HCT116 (cell line): ENCODE measurements around the gene ZNF462. TPM values are rescaled to one million over a fixed set of nuclear protein-coding genes. Genes with fewer than 3 reads are reported as not detected.

Experiments used
- ATAC-seq: fragments of 200-7000 bp; cut with Tn5 transposase; 2 replicates; pipeline ENCODE4 v1.9.1; 2020; ENCODE audit warnings: mild to moderate bottlenecking, moderate library complexity
- BruUV-seq: library from RNA; stranded (reverse); fragments of 400-500 nt; replicated peaks from 2 replicates; lab custom pipeline; 2021; lab: Mats Ljungman, UMichigan
- CTCF ChIA-PET: fragments of 300-600 bp; sonication (Branson Sonifier 250); formaldehyde crosslinking; loops from one replicate; lab custom pipeline; 2021; ENCODE audit warnings: antibody characterized with exemption; lab: Charles Lee
- POLR2A ChIA-PET: fragments of 300-600, 350-600 bp; sonication (Branson Sonifier 250); formaldehyde crosslinking; loops from one replicate; lab custom pipeline; 2021; ENCODE audit warnings: antibody characterized with exemption; lab: Charles Lee
- RAD21 ChIA-PET, 2 experiments: fragments of 300-600 bp; sonication (Branson Sonifier 250); formaldehyde crosslinking; loops; one replicate each; lab custom pipeline; 2023; ENCODE audit warnings: low total read pairs in 2 of 2; ENCODE audit not compliant: uncharacterized antibody in 2 of 2, unreplicated experiment in 2 of 2, low non-redundant PET in 1 of 2; lab: Charles Lee
- DNase-seq: peaks from one replicate; pipeline ENCODE4 v3.0.0-alpha.2; 2010; ENCODE audit warnings: low read depth, low spot score
- H2AFZ ChIP-seq: fragments of 200-600 bp; shearing (Covaris generic), sonication (generic); 2 replicates; pipeline ENCODE4 v1.6.1; 2017; ENCODE audit warnings: low read depth, mixed run types, mixed read lengths, antibody characterized with exemption, low read length; ENCODE audit not compliant: poor library complexity, severe bottlenecking
- H3K27ac ChIP-seq: 2 replicates; pipeline ENCODE4 v1.5.1; 2012; ENCODE audit warnings: low read depth, low read length
- H3K27me3 ChIP-seq: fragments of 200-600 bp; sonication (generic); 2 replicates; pipeline ENCODE4 v1.6.1; 2016; ENCODE audit warnings: mixed run types, low read length, mixed read lengths; ENCODE audit not compliant: insufficient read depth
- H3K36me3 ChIP-seq, 2 experiments: fragments of 200-500 bp in 1 of 2; fragments of 200-600 bp in 1 of 2; sonication (Bioruptor generic) in 1 of 2; sonication (generic) in 1 of 2; 2 replicates each; pipeline versions ENCODE4 v1.5.1 to v1.6.1; 2014 to 2016; ENCODE audit warnings: low read length in 2 of 2, inconsistent platforms in 1 of 2, mixed read lengths in 1 of 2, mixed run types in 1 of 2; ENCODE audit not compliant: insufficient read depth in 2 of 2, control insufficient read depth in 1 of 2
- H3K4me1 ChIP-seq, 2 experiments: fragments of 200-600 bp in 1 of 2; sonication (generic) in 1 of 2; 2 replicates each; pipeline versions ENCODE4 v1.5.1 to v1.6.1; 2012 to 2017; ENCODE audit warnings: low read length in 2 of 2, inconsistent platforms in 1 of 2, mild to moderate bottlenecking in 1 of 2, mixed read lengths in 1 of 2, mixed run types in 1 of 2, moderate library complexity in 1 of 2; ENCODE audit not compliant: insufficient read depth in 2 of 2, control insufficient read depth in 1 of 2
- H3K4me2 ChIP-seq: fragments of 200-600 bp; sonication (generic); 2 replicates; pipeline ENCODE4 v1.6.1; 2017; ENCODE audit warnings: mixed run types, low read length, mixed read lengths
- H3K4me3 ChIP-seq, 2 experiments: fragments of 200-600 bp in 1 of 2; sonication (generic) in 1 of 2; replicated peaks in 1 of 2; 2 replicates each; pipeline ENCODE4 v1.5.1; 2011 to 2016; ENCODE audit warnings: low read length in 2 of 2, control low read depth in 1 of 2, low read depth in 1 of 2, mild to moderate bottlenecking in 1 of 2, mixed read lengths in 1 of 2, mixed run types in 1 of 2
- H3K79me2 ChIP-seq: fragments of 200-600 bp; sonication (generic); 2 replicates; pipeline ENCODE4 v1.6.1; 2017; ENCODE audit warnings: mild to moderate bottlenecking, mixed run types, low read length, moderate library complexity, mixed read lengths; ENCODE audit not compliant: insufficient read depth
- H3K9ac ChIP-seq: fragments of 200-600 bp; sonication (generic); 2 replicates; pipeline ENCODE4 v1.6.1; 2016; ENCODE audit warnings: low read length, mixed read lengths
- H3K9me2 ChIP-seq: fragments of 200-600 bp; sonication (generic), shearing (Covaris generic); 2 replicates; pipeline ENCODE4 v1.6.1; 2017; ENCODE audit warnings: mixed run types, mild to moderate bottlenecking, moderate library complexity; ENCODE audit not compliant: insufficient read depth
- H3K9me3 ChIP-seq, 2 experiments: fragments of 200-500 bp in 1 of 2; fragments of 200-600 bp in 1 of 2; sonication (Bioruptor generic) in 1 of 2; sonication (generic) in 1 of 2; 2 replicates each; pipeline ENCODE4 v1.6.1; 2014 to 2017; ENCODE audit warnings: low read length in 2 of 2, mixed read lengths in 2 of 2, inconsistent platforms in 1 of 2, low read depth in 1 of 2, mild to moderate bottlenecking in 1 of 2, mixed run types in 1 of 2, moderate library complexity in 1 of 2; ENCODE audit not compliant: control insufficient read depth in 1 of 2, insufficient read depth in 1 of 2
- H4K20me1 ChIP-seq: fragments of 200-600 bp; sonication (generic), shearing (Covaris generic); 2 replicates; pipeline ENCODE4 v1.6.1; 2017; ENCODE audit warnings: mixed run types, mild to moderate bottlenecking, moderate library complexity; ENCODE audit not compliant: insufficient read depth
- CBX3 ChIP-seq: IDR thresholded peaks from 2 replicates; pipeline ENCODE4 v1.6.1; 2012; ENCODE audit warnings: low read depth
- ELF1 ChIP-seq: IDR thresholded peaks from 2 replicates; pipeline ENCODE4 v1.6.1; 2012; ENCODE audit warnings: low read depth, borderline replicate concordance
- FOSL1 ChIP-seq: IDR thresholded peaks from 2 replicates; pipeline ENCODE4 v1.6.1; 2012; ENCODE audit warnings: low read depth
- JUND ChIP-seq: IDR thresholded peaks from 2 replicates; pipeline ENCODE4 v1.6.1; 2012
- POLR2AphosphoS5 ChIP-seq: IDR thresholded peaks from 2 replicates; pipeline ENCODE4 v1.6.1; 2011; ENCODE audit warnings: mild to moderate bottlenecking, low read depth, low read length, moderate library complexity
- RAD21 ChIP-seq: IDR thresholded peaks from 2 replicates; pipeline ENCODE4 v1.6.1; 2012; ENCODE audit warnings: low read depth, mild to moderate bottlenecking
- SIN3A ChIP-seq: IDR thresholded peaks from 2 replicates; pipeline ENCODE4 v1.6.1; 2012; ENCODE audit warnings: low read depth
- intact Hi-C: fragments of 100-400 bp; cut with micrococcal nuclease; formaldehyde crosslinking; loops from 2 replicates; pipeline ENCODE4 v1.10.0; 2022
- total RNA-seq: library from RNA; stranded (reverse); gene quantifications from one replicate; pipeline ENCODE4 v1.2.1, GENCODE V29; 2021; ENCODE audit not compliant: unreplicated experiment
- TF ChIP-seq, protein P1 (sequence below), 3 experiments: fragments of 200-600 bp in 1 of 3; sonication (generic) in 1 of 3; IDR thresholded peaks in 2 of 3; conservative IDR thresholded peaks in 1 of 3; 2 replicates each; pipeline ENCODE4 v1.5.1; 2012 to 2017; ENCODE audit warnings: low read depth in 2 of 3, low read length in 2 of 3, antibody characterized with exemption in 1 of 3, borderline replicate concordance in 1 of 3, control low read depth in 1 of 3, mild to moderate bottlenecking in 1 of 3, mixed read lengths in 1 of 3, mixed run types in 1 of 3, moderate library complexity in 1 of 3; ENCODE audit not compliant: insufficient read depth in 1 of 3
- TF ChIP-seq, protein P2 (sequence below): IDR thresholded peaks from 2 replicates; pipeline ENCODE4 v1.6.1; 2012; ENCODE audit warnings: low read depth
- TF ChIP-seq, protein P3 (sequence below): IDR thresholded peaks from 2 replicates; pipeline ENCODE4 v1.6.1; 2012
- TF ChIP-seq, protein P4 (sequence below): IDR thresholded peaks from 2 replicates; pipeline ENCODE4 v1.6.1; 2011; ENCODE audit warnings: mild to moderate bottlenecking, low read length, moderate library complexity; ENCODE audit not compliant: insufficient replicate concordance; ENCODE audit errors: extremely low read depth

Gene ZNF462
- total RNA-seq, 1 experiment from 2014 or later: 18.1 TPM

DNA sequence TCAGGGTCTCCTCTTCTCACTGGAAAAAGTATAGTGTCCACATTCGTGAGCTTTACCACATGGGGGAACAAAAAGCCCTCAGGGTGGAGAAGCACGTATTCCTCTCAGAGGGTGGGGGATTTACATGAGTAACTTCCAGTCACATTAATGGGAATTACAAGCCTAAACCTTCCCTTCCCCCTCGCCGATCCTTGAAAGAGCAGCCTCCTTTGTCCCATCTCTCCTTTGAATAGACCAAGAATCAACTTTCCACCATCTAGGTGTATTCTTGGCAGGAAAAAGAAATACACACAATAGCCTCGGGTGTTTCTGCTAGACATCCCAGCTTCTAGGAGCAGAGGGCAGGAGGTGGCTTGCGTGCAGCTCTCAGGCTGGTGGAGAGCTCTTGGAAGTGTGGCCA, 144.4 kb downstream of the ZNF462 start:
- no peak overlapping the region for H3K4me3 ChIP-seq
- no peak overlapping the region for H3K9ac ChIP-seq
- no peaks in the 10 kb centered on the region for H3K9me2 ChIP-seq
- no peaks in the 10 kb centered on the region for H3K36me3 ChIP-seq
- TF ChIP-seq, protein P1, sequence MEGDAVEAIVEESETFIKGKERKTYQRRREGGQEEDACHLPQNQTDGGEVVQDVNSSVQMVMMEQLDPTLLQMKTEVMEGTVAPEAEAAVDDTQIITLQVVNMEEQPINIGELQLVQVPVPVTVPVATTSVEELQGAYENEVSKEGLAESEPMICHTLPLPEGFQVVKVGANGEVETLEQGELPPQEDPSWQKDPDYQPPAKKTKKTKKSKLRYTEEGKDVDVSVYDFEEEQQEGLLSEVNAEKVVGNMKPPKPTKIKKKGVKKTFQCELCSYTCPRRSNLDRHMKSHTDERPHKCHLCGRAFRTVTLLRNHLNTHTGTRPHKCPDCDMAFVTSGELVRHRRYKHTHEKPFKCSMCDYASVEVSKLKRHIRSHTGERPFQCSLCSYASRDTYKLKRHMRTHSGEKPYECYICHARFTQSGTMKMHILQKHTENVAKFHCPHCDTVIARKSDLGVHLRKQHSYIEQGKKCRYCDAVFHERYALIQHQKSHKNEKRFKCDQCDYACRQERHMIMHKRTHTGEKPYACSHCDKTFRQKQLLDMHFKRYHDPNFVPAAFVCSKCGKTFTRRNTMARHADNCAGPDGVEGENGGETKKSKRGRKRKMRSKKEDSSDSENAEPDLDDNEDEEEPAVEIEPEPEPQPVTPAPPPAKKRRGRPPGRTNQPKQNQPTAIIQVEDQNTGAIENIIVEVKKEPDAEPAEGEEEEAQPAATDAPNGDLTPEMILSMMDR (IDR thresholded peaks at IDR 0.05 in 2 of 3, conservative IDR thresholded peaks at IDR 0.05 in 1 of 3; ENCODE audit: borderline replicate concordance in 1 of 3, insufficient read depth in 1 of 3, low read depth in 2 of 3, low read length in 2 of 3): no peak
- TF ChIP-seq RAD21 (no peak), JUND (no peak), ELF1 (no peak), POLR2AphosphoS5 (no peak), CBX3 (no peak), SIN3A (no peak), FOSL1 (no peak)
- TF ChIP-seq, protein P2, sequence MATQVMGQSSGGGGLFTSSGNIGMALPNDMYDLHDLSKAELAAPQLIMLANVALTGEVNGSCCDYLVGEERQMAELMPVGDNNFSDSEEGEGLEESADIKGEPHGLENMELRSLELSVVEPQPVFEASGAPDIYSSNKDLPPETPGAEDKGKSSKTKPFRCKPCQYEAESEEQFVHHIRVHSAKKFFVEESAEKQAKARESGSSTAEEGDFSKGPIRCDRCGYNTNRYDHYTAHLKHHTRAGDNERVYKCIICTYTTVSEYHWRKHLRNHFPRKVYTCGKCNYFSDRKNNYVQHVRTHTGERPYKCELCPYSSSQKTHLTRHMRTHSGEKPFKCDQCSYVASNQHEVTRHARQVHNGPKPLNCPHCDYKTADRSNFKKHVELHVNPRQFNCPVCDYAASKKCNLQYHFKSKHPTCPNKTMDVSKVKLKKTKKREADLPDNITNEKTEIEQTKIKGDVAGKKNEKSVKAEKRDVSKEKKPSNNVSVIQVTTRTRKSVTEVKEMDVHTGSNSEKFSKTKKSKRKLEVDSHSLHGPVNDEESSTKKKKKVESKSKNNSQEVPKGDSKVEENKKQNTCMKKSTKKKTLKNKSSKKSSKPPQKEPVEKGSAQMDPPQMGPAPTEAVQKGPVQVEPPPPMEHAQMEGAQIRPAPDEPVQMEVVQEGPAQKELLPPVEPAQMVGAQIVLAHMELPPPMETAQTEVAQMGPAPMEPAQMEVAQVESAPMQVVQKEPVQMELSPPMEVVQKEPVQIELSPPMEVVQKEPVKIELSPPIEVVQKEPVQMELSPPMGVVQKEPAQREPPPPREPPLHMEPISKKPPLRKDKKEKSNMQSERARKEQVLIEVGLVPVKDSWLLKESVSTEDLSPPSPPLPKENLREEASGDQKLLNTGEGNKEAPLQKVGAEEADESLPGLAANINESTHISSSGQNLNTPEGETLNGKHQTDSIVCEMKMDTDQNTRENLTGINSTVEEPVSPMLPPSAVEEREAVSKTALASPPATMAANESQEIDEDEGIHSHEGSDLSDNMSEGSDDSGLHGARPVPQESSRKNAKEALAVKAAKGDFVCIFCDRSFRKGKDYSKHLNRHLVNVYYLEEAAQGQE: no peak
- TF ChIP-seq, protein P3, sequence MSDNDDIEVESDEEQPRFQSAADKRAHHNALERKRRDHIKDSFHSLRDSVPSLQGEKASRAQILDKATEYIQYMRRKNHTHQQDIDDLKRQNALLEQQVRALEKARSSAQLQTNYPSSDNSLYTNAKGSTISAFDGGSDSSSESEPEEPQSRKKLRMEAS: no peak
- TF ChIP-seq, protein P4, sequence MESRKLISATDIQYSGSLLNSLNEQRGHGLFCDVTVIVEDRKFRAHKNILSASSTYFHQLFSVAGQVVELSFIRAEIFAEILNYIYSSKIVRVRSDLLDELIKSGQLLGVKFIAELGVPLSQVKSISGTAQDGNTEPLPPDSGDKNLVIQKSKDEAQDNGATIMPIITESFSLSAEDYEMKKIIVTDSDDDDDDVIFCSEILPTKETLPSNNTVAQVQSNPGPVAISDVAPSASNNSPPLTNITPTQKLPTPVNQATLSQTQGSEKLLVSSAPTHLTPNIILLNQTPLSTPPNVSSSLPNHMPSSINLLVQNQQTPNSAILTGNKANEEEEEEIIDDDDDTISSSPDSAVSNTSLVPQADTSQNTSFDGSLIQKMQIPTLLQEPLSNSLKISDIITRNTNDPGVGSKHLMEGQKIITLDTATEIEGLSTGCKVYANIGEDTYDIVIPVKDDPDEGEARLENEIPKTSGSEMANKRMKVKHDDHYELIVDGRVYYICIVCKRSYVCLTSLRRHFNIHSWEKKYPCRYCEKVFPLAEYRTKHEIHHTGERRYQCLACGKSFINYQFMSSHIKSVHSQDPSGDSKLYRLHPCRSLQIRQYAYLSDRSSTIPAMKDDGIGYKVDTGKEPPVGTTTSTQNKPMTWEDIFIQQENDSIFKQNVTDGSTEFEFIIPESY: no peak
- H3K27me3 ChIP-seq: no peaks in the 10 kb centered on the region
- H3K27ac ChIP-seq: no peak overlapping the region
- no peaks in the 10 kb centered on the region for H3K79me2 ChIP-seq
- intact Hi-C loops: no loop called here
- no peaks in the 10 kb centered on the region for H4K20me1 ChIP-seq
- no peak overlapping the region for H2AFZ ChIP-seq
- ChIA-PET RAD21 (no interaction called here), POLR2A (no interaction called here), CTCF (no interaction called here)
- no peak for DNase-seq
- no peaks in the 10 kb centered on the region for H3K4me1 ChIP-seq
- ATAC-seq: no peak
- H3K9me3 ChIP-seq: no peaks in the 10 kb centered on the region
- BruUV-seq: no TSS peak
- no peak overlapping the region for H3K4me2 ChIP-seq
